ENCODE results near the gene ITGB1BP1.

ITGB1BP1 gene

GRCh38 chr2:9424447-9425164 lies 1.3 kb upstream of the ITGB1BP1 start:
- no peak for DNase-seq

- DNase-seq = peak in 1 of 2 experiments; percentile 23
Observed at GRCh38 chr2:9423922-9424272, 569 bp upstream of the ITGB1BP1 start.

- DNase-seq = peak; percentile 31 to 32
Observed at GRCh38 chr2:9422321-9423099, 818 bp downstream of the ITGB1BP1 start.

GRCh38 chr2:9420495-9420894 lies 2.8 kb downstream of the ITGB1BP1 start:
- DNase-seq = no peak

GRCh38 chr2:9419541-9419940 lies 3.8 kb downstream of the ITGB1BP1 start:
- no peak for DNase-seq

DNA sequence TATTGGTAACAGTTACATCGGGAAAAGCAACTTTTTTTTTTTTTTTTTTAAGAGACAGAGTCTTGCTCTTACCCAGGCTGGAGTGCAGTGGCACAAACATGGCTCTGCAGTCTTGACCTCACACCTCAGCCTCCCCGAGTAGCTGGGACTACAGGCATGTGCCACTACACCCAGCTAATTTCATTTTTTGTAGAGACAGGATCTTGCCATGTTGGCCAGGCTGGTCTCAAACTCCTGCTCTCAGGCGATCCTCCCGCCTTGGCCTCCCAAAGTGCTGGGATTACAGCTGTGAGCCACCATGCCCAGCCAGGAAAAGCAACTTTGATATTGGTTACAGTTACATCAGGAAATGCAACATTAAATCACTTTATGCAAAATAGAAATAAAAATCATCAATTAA lies 4.6 kb downstream of the ITGB1BP1 start:
- no peak for DNase-seq

GRCh38 chr2:9417725-9418124 lies 5.6 kb downstream of the ITGB1BP1 start:
- DNase-seq = no peak

DNA sequence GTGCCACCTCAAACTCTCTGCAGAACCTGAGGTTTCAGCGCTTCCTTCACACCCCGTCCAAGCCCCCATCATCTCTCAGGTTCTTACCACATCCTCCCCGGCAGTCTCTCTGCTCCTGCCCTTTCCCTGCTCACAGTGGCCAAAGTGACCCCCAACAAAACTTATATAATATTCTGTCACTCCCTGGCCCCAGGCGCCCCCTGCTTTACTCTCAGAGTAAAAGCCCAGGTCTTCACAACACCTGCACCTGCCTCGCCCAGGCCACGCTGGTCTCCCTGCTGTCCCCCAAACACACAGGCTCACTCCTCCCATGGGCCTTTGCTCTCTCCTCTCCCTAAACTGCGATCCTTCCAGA lies 6.4 kb downstream of the ITGB1BP1 start:
- DNase-seq = no peak

DNA sequence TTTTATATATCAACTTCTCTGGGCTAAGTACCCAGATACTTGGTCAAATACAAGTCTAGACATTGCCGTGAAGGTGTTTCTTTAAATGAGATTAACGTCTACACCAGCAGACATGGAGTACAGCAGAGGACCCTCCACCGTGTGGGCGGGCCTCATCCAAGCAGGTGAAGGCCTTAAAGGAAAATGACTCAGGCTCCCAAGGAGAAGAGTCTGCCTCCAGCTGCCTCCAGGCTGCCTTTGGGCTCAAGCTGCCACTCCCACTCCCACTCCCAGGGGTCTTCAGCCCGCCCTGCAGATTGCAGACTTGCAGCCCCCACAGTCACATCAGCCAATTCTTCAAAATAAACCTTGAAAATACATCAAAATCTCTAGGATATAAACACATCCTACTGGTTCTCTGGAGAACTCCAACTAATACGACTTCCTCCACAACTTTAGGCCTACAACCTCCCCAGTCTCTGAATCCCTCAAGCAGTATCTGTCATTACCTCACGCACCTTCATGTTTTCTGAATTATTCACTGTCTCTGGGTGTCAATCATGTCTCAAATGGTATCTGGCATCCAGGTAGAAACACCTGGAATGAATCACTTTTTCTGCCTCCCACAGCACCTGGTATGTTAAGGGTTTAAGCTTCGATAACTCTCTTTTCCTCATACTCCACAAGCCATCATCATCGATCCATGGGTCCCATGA lies 6.9 kb downstream of the ITGB1BP1 start:
- DNase-seq = no peak

DNA sequence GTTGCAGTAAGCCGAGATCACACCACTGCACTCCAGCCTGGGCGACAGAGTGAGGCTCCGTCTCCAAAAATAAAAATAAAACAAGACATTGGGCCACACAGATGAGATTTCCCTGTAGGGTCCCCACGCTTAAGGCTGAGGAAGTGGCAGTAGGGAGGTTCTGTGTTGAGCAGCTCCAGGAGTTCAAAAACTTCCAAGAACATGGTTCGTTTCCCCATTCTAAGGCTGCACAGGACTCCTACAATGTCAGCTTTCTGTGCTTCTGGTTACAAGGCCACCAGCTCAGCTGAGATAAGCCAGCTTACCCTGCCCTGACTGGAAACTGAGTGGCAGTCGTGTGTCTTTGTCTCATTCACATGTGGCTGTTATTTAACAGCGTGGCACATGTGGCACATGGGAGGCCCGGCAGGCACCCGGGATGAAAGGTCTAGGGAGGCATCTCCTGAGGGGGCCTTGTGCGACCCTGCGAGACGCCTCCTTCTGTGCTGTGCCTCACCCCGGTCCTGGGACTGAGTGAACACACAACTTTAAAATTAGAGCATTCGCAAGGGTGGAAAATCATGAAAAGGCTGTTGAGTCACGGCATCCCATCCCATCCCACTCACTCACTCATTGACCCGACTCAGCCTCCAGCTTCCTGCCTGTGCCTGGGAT lies 7.7 kb downstream of the ITGB1BP1 start:
- no peak for DNase-seq

- no peak for DNase-seq
Observed at GRCh38 chr2:9412781-9413180, 10.5 kb downstream of the ITGB1BP1 start.

DNA sequence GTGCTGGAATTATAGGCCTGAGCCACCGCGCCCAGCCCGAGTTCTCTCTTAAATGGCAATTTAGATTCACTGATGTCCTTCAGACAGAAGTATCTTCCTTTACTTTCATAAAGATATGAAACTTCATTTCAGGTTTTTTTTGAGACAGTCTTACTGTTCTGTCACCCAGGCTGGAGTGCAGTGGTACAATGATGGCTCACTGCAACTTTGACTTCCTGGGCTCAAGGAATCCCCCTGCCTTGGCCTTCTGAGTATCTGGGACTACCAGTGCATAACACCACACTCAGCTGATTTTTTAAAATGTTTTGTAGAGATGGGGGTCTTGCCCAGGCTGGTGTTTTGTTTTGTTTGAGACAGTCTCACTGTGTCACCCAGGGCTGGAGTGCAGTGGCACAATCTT lies 13.2 kb downstream of the ITGB1BP1 start:
- no peak for DNase-seq

DNA sequence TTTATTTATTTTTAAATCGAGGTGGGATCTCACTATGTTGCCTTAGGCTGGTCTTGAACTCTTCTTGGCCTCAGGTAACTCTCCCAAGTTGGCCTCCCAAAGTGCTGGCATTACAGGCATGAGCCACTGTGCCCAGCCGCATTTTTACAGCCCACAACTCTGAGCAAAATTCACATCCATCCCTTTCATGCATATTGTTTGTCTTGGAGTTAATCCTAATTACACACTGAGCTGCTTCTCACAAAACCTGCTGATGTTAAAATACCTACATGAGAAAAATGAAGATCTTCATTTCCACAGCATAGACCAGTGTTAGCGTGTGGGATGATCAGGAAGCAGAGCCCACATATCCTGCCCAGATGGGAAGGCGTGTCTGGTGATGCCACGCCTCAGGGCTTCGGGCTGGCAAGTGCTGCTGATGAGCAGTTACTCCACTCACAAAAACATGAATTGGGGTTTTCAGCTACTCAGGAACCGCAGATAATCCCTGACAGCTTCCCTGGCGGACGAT lies 14.6 kb downstream of the ITGB1BP1 start:
- peak; percentile 86 to 91 for DNase-seq

DNA sequence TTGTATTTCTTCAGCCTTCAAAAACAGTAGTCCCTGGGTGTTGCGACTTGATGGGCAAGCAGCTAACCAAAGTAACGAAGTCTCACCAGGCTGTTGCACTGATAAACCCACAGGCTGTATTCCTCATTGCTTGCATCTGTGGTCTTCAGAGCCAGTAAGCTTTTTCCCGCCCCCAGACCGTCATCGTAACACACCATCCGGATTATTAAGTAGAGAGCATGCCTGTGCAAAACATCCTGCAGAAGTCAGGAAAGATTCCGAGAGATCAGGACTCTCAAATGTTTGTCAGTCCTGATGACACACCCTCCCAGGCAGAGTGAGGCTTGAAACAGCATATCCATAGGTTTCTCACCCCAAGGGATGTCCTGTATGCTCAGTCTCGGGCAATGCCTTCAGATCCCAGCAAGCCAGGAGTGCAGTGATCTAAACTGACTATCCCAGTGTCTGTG lies 15.9 kb downstream of the ITGB1BP1 start:
- no peak for DNase-seq

DNA sequence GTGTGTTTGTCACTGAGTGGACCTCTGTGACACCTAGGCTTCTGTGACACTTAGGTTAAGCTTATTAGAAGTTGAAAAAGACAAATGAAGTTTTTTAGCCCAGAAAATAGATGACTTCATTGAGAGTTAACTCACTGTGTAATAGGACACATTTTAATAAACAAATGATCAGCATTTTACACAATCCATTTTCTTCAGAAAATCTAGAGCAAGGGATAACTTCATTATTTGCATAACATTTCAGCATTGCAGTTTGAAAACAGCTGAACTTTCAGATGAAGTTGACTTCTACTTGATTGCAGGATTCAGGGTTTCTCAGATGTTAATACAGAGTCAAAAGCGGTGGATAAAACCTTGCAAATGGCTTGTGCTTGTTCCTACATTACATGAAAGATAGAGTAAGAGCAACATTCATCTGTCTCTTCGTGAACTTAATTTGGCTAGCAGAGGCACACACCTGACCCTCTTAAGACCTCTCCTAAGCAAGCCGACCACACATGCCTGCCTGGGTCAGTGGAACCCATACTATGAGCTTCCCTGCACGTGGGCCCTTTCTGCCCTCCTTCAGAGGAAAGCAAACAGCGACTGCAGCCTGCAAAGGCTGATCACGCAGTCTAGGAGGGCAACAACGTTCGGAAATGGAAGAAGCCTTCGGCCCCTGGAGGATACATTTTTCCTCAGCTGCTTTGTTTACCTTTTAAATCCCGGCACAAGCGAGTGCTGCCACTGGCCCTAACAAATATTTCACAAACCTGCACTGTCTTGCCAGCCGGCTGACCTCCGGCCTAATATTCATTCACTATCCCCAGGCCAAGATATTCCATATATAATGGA lies 16.6 kb downstream of the ITGB1BP1 start:
- no peak for DNase-seq

GRCh38 chr2:9405636-9406035 lies 17.7 kb downstream of the ITGB1BP1 start:
- no peak for DNase-seq

- DNase-seq = no peak
Observed at GRCh38 chr2:9404451-9404850, 18.9 kb downstream of the ITGB1BP1 start.

- DNase-seq = no peak
Observed at GRCh38 chr2:9403924-9404323, 19.4 kb downstream of the ITGB1BP1 start.

DNA sequence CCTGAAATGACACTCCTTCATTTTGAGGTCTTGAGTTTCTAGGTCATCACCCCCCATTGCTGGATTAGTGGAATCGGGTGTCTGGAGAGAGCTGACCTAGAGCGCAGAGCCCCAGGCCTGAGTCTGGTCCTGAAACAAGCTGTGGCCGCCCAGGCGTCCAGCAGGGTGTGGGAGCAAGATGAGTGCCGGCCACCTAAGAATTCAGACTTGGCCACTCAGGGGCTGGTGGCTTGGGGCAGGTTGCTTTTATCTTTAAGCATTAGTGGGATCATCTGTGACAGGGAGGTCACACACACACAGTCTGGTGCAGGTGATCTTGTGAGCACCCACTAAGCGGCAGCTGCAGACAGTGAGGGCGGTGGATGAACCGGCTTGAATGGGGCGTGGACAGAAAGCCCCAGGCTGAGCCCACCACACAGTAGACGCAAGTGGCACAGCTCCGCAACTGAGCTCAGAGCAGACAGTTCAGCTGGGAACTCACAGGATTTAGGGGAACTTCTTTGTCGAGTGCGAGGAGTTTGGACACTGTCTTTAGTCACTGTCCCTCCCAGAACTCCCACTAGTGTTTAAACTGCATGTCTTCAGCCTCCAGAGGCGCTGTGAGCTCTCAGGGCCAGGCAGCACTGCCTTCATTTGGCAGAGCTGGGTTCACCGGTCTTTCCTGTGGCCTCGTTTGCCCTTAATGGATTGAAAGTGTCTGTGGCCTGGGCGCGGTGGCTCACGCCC lies 21.5 kb downstream of the ITGB1BP1 start:
- no peak for DNase-seq

- DNase-seq = no peak
Observed at GRCh38 chr2:9401059-9401547, 22.2 kb downstream of the ITGB1BP1 start.
